Activated naive CD4-positive, alpha-beta T cell treated with Interleukin-2 at 50 U/mL for 16 hours (primary cell): ENCODE measurements around the gene UBAP1.
"Not testable (repeated sequence)": the region's sequence is repeated elsewhere in the genome, so short reads cannot be mapped to it uniquely, and the experiment has no call there.

Experiments
- DNase-seq: peaks from one replicate; pipeline ENCODE4 v3.0.0-alpha.2; 2020

The UBAP1 gene

DNA sequence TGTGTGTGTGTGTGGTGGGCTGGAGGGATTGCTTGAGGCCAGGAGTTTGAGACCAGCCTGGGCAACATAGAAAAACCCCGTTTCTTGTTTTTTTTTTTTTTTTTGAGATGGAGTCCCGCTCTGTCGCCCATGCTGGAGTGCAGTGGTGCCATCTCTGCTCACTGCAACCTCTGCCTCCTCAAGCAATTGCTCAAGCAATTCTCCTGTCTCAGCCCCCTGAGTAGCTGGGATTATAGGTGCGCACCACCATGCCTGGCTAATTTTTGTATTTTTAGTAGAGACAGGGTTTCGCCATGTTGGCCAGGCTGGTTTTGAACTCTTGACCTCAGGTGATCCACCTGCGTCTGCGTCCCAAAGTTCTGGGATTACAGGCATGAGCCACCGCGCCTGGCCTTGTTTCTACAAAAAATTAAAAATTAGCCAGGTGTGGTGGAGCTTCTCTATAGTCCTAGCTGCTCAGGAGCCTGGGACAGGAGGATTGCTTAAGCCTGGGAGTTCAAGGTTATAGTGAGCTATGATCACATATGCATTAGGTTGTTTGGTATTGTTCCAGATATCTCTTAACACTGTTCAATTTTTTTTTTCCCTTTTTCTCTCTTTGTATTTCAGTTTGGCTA lies 47.4 kb downstream of the UBAP1 start:
- DNase-seq: not testable (repeated sequence)

DNA sequence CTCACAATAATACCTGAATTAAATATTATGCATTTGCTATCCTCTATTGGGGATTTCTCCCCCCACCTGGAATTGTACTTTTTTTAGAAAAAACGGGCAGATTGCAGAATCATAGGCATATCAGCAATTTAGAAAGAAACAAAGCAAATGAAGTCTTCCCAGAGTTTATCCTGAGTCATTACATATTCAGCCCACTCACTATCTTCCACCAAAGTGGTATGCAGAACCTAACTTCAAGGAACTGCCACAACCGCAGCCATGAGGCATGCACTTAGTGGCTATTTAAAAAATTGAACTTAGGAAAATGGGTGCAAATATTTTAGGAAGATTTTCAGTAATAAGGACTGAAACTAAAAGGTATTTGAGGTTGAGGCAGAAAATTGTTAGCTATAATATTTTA lies 48.6 kb downstream of the UBAP1 start:
- DNase-seq: no peak

DNA sequence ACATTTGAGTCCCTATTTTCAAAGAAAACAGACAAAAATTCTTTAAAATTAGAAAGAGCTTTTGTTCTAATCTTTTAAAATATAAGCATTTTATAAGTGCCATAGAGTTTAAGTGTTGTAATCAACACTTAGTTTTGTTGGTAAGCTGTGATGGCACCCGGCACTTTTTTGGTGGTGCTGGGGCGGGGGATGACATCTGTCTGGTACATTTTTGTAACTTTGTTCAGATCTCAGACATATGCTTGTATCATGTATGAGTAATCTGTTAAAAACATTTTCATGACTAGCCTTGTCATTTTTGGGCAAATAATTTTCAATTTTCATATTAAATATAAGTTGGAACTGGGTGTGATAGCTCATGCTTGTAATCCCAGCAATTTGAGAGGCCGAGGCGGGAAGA lies 51.7 kb downstream of the UBAP1 start:
- no peak for DNase-seq

GRCh38 chr9:34232201-34232600 lies 53.4 kb downstream of the UBAP1 start:
- no peak for DNase-seq

DNA sequence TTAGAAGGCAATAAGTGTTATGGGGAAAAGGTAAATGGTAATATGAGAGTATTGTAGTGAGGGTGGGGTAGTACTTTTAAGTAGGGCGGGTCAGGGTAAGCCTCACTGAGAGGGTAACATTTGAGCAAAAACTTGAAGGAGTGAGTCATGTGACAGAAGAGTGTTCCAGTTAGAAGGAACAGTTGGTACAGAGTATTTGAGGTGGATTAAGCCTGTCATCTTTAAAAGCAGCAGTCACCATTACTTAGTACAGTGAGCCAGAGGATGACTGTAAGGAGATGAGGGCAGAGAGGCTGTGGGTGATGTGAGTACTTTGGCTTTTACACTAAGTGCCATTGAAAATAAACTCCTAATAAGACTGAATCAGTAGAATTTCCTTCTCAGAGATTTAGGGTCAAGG lies 54.8 kb downstream of the UBAP1 start:
- DNase-seq: no peak

DNA sequence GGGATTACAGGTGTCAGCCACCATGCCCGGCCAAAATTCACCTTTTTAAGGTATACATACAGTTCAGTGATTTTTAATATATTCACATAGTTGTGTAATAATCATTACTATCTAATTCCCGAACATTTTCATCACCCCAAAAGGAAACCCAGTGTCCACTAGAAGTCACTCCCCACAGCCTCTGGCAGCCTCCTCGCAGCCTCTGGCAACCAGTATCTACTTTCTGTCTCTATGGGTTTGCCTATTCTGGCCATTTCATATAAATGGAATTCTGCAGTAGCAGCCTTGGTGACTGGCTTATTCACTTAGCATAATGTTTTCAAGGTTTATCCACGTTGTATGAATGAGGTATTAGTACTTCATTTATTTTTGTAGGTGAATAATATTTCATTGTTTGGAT lies 59.0 kb downstream of the UBAP1 start:
- DNase-seq: no peak

- DNase-seq: no peak
Measured at GRCh38 chr9:34240006-34240405, 61.2 kb downstream of the UBAP1 start.

- DNase-seq: no peak
Measured at GRCh38 chr9:34242830-34243229, 64.0 kb downstream of the UBAP1 start.

DNA sequence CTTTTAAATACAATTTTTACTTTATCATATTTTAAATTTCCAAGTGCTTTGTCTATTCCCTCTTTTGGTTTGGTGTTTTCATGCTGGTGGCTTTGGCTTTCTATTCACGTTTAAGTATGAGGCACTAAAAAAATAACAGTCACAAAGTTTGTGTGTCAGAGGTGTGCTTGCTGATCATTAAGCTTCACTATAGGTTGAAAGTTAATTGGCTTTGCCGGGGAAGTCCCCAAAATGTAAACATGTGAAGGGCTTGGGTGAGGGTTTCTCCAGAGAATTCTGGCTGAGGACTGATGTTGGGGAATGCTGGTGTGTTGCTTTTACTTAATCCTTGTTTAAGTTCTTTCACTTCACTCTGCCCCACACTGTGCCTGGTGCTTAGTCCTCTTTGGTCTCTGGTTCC lies 66.4 kb downstream of the UBAP1 start:
- DNase-seq: not testable (repeated sequence)

DNA sequence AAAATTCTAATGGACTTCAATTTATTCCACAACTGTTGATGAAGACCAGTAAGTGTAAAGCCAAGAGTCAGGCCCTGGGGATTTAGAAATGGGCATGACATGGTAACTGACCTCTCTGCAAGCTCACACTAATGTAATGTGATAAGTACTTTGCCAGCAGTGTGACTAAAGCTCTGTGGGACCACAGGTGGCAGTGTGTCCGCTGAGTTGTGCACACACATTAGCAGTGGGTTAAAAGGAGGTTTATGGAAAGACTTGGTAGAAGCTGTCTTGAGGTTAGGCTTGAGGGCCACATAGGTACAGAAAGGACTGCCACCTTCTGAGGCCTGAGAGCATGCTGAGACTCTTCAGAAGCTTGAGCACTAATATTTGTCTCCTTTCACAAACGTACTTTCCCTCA lies 67.6 kb downstream of the UBAP1 start:
- no peak for DNase-seq

DNA sequence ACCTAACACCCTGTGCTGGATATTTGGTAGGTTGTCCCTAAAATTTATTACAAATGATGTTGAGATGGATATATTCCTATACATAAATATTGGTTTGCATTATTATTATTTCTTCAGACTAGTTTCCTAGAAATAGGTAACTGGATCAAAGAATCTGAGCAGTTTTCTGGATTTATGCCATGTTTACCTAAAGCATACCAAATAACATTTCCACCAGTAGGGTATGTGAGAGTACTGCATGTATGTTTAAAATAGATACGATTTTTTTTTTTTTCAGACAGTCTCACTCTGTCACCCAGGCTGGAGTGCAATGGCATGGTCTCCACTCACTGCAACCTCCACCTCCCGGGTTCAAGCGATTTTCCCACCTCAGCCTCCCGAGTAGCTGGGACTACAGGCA lies 68.9 kb downstream of the UBAP1 start:
- DNase-seq: not testable (repeated sequence)

GRCh38 chr9:34249274-34249673 lies 70.4 kb downstream of the UBAP1 start:
- DNase-seq: no peak

GRCh38 chr9:34250721-34251120 lies 71.9 kb downstream of the UBAP1 start:
- no peak for DNase-seq

- no peak for DNase-seq
Measured at GRCh38 chr9:34252016-34252415, 73.2 kb downstream of the UBAP1 start.

DNA sequence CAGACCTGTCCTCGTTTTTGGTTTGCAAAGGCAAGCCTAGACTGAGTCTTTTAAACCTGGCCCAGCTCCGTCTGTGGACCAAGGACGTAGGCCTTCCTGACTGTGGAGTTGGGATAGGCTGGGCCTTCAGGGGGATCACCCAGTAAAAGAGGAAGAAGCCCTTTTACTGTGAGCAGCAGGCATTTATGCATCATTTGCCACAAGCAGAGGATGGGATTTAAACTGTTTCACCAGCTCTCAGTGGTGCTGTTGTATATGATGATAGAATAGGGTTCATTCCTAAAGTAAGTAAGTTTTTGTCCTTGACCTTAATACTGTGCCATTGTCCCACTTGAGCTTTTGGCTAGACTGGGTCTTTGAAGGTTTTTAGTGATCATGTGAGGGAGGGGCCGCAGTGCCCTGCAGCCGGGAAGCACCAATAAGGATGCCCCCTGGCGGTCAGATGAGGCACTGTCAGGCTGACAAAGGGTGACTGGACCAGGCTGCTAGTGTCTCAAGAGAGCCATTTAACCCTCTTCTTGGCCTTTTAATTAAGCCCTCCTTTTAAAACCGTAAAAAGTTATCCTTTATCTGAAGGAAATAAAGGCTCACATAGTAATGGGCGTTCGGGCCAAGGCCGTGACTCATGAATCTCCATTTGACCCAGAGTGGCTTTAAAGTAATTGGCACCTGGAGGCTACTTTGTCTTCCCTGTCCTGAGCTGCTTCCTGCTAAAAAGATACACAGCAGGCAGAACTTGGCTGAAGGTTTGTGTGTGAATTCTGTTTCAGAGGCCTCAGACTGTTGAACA lies 74.0 kb downstream of the UBAP1 start:
- DNase-seq: peak; percentile 61

GRCh38 chr9:34253460-34253837 lies 74.6 kb downstream of the UBAP1 start:
- no peak for DNase-seq

DNA sequence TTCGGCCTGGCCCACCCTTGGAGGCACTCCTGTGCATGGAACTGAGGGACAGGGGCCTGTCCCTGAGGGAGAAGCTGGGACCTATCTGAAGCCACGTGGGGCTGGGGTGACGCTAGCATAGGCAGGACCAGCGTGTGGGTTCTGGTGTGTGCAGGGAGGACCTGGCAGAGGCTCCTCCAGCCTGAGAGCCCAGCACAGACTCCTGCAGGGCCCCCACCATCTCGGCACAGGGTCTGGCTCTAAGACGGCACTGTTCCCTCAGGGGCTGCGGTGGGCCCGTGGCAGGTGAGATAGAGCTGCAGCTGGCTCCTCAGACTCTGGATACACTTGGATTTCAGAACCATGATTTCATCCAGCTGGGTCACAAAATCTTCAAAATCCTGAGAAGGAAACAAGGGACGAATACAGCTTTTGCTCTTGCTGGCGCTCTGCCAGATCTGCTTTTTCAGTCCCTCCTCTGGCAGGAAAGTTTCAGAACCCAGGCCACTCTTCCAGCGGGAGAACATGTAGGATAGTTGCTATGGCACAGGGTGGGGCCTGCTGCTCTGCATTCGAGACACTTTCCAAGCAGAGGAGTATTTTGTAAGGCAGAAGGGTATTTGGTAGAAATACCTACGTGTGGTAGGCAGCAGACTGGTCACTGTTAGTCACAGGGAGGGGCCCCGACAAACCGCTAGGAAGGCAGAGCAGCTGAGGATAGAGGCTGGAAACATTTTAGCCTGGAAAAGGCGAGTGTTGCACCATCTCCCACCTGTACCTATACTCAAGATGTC lies 75.5 kb downstream of the UBAP1 start:
- no peak for DNase-seq

- no peak for DNase-seq
Measured at GRCh38 chr9:34254966-34255825, 76.4 kb downstream of the UBAP1 start.

GRCh38 chr9:34256104-34256503 lies 77.3 kb downstream of the UBAP1 start:
- no peak for DNase-seq

- DNase-seq: no peak
Measured at GRCh38 chr9:34256987-34257585, 78.2 kb downstream of the UBAP1 start.

DNA sequence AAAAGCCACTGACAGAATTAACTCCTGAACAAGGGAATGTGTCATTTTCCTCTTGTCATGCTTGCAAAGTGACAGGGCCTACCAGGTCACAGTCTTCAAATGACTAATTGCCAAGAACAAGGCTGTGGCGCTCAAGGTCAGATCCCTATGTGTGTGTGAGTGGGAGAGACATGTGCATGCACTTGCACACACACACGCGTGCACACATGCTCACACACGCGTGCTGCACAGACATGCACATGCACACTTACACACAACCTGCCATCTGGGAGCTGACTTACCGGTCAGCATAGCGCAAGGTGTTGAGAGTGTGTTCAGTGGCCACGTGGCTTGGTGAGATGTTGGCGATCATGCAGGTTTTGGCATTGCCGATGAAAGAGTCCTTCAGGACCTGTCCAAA lies 80.5 kb downstream of the UBAP1 start:
- no peak for DNase-seq

DNA sequence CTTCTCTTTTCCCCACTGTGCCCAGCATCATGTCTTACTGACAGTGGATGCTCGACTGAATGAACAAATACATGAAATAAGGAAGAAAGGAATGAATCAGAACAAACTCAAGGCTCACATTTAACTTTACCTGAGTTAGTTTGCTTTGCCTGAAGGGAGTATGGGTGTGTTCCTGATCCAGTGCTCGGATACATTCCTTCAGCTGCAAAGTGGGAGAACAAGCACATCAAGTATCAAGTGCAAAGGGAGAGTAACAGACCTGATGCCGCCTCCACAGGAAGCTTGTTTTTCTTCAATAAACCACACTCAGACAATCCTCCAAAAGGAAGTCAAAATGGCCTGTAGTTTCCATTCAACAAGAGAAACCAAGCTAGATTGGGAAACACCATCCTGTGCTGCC lies 84.1 kb downstream of the UBAP1 start:
- DNase-seq: no peak

DNA sequence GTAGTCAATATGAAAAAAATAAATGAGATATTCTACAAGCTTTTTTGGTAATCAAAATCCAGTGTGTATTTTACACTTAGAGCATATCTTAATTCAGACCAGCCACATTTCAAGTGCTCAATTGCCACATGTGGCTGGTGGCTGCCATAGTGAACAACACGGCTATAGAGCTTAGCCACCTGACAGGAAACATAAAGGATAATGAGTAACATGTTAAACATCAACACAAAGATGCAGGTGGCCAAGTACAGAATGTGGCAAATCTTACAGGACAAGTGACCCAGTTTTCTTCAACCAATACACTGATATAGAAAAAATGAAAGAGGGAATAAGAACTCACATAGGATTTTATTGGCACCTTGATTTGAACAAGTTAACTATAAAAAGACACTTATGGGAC lies 88.8 kb downstream of the UBAP1 start:
- no peak for DNase-seq
